IPS-18a (cell line): ENCODE measurements around the gene C16orf95.

ENCODE experiments used
- H3K27ac ChIP-seq: one replicate; pipeline ENCODE4 v1.5.1; 2013; ENCODE audit warnings: low read length
- H3K27me3 ChIP-seq: one replicate; pipeline ENCODE4 v1.6.1; 2013; ENCODE audit warnings: mild to moderate bottlenecking, low read length; ENCODE audit not compliant: control insufficient read depth, insufficient read depth
- H3K36me3 ChIP-seq: one replicate; pipeline ENCODE4 v1.6.1; 2013; ENCODE audit warnings: low read depth, low read length; ENCODE audit not compliant: control insufficient read depth
- H3K4me1 ChIP-seq: one replicate; pipeline ENCODE4 v1.6.1; 2013; ENCODE audit warnings: low read depth, low read length; ENCODE audit not compliant: control insufficient read depth
- H3K4me3 ChIP-seq: one replicate; pipeline ENCODE4 v1.5.1; 2013; ENCODE audit warnings: low read length
- H3K9ac ChIP-seq: one replicate; pipeline ENCODE4 v1.6.1; 2013; ENCODE audit warnings: mild to moderate bottlenecking, low read length, moderate library complexity
- H3K9me3 ChIP-seq: one replicate; pipeline ENCODE4 v1.6.1; 2013; ENCODE audit warnings: low read depth, low read length; ENCODE audit not compliant: control insufficient read depth

Gene C16orf95

DNA sequence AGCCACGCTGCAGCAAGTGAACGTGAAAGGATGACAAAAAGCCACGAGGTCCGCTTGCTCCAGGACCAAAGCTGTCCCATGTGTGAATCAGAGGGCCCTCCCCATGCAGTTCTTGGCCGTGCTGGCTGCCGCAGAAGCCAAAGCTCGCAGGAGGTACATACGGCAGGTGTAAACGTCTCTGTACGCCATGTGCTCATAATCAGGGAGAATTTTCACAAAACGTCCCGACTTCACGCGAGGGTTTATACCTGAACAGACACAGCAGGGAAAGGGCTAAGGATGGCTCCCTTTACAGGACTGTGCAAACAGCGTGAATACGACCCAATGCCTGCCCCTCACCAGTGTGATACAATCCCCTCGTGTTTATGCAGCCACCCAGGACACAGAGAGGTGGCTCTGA is 41.1 kb upstream of the C16orf95 start:
- Histone ChIP-seq H3K4me1 (no peaks in the 10 kb centered on the region), H3K9ac (no peak overlapping the region), H3K4me3 (no peak overlapping the region)

DNA sequence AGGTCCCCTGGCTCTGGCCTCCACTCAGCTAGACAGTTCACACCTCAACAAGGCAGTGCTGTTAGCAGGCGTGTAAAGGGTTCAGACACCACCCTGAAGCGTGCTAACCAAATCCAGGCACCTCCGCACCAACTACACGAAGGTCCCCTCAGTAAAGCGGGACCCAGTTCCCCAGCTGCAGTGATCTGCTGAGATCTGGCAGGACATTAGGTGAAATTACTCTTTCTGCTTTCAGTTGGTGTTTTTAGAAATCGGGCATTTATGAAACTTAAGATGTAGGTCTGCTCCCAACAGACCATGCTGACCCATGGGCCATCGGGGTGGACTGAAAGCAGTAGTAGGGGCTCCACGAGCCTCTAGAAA is 39.3 kb upstream of the C16orf95 start:
- H3K9me3 ChIP-seq: no peaks in the 10 kb centered on the region
- no peaks in the 10 kb centered on the region for H3K27me3 ChIP-seq
- H3K4me1 ChIP-seq: no peaks in the 10 kb centered on the region
- H3K36me3 ChIP-seq: peaks cover 11% of the 10 kb centered on the region
- H3K4me3 ChIP-seq: no peak overlapping the region
- H3K9ac ChIP-seq: no peak overlapping the region
- no peak overlapping the region for H3K27ac ChIP-seq

More for the DNA sequence above, 41.1 kb upstream of the C16orf95 start:
- Histone ChIP-seq H3K36me3 (peaks cover 11% of the 10 kb centered on the region), H3K27me3 (no peaks in the 10 kb centered on the region), H3K27ac (no peak overlapping the region), H3K9me3 (no peaks in the 10 kb centered on the region)

DNA sequence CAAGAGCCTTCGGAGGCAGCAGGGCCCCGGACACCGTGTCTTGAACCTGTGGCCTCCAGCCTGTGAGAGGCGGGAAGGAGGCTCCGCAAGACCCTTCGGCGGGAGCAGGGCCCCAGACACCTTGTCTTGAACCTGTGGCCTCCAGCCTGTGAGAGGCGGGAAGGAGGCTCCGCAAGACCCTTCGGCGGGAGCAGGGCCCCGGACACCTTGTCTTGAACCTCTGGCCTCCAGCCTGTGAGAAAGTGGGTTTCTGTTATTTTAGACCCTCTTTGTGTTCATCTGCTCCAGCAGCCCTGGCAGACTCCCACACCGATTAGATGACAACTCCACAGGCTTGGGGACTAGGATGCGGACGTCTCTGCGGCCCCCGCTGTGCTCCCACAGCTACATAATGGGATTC is 36.4 kb upstream of the C16orf95 start:
- Histone ChIP-seq H3K36me3 (peaks cover 7% of the 10 kb centered on the region), H3K4me3 (no peak overlapping the region), H3K27me3 (no peaks in the 10 kb centered on the region), H3K9me3 (no peaks in the 10 kb centered on the region), H3K27ac (no peak overlapping the region), H3K4me1 (no peaks in the 10 kb centered on the region), H3K9ac (no peak overlapping the region)

DNA sequence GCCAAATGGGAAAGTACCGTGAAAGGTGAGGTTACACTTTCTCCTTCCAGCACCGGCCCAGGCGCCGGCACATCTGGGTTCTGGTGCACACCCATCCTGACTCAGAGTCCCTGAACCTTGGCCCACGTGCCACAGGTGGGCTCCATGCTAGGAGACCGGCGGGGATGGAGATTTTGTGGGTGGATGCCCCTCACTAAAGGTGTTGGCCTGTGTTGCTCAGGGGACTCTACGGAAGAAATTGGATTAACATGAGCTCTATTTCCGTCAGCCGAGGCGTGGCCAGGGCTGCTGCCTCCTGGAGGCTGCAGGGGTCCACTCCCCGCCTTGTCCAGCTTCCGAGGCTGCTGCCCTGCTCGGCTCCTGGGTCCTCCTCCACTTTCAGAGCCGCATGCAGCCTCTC is 35.6 kb upstream of the C16orf95 start:
- H3K9me3 ChIP-seq: no peaks in the 10 kb centered on the region
- H3K27ac ChIP-seq: no peak overlapping the region

DNA sequence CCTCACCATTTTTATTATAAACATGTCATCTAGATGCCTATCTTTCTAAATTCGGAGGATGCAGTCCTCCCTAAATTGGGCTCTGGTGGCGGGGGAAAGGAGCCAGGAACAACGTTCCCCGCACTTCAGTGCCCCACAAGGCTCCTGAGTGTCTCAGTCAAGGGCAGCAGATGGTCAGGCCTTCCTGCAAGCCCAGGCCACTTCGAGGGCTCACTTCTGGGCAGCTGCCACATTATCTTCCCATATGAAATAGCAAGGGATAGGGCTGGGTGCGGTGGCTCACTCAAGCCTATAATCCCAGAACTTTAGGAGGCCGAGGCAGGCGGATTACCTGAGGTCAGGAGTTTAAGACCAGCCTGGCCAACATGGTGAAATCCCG is 34.1 kb upstream of the C16orf95 start:
- H3K27ac ChIP-seq: no peak overlapping the region
- no peak overlapping the region for H3K4me3 ChIP-seq
- no peaks in the 10 kb centered on the region for H3K4me1 ChIP-seq
- H3K9me3 ChIP-seq: no peaks in the 10 kb centered on the region
- H3K9ac ChIP-seq: no peak overlapping the region
- no peaks in the 10 kb centered on the region for H3K27me3 ChIP-seq
- no peaks in the 10 kb centered on the region for H3K36me3 ChIP-seq

More for the DNA sequence above, 35.6 kb upstream of the C16orf95 start:
- no peak overlapping the region for H3K9ac ChIP-seq
- H3K36me3 ChIP-seq: no peaks in the 10 kb centered on the region
- no peaks in the 10 kb centered on the region for H3K4me1 ChIP-seq
- H3K4me3 ChIP-seq: no peak overlapping the region
- no peaks in the 10 kb centered on the region for H3K27me3 ChIP-seq

DNA sequence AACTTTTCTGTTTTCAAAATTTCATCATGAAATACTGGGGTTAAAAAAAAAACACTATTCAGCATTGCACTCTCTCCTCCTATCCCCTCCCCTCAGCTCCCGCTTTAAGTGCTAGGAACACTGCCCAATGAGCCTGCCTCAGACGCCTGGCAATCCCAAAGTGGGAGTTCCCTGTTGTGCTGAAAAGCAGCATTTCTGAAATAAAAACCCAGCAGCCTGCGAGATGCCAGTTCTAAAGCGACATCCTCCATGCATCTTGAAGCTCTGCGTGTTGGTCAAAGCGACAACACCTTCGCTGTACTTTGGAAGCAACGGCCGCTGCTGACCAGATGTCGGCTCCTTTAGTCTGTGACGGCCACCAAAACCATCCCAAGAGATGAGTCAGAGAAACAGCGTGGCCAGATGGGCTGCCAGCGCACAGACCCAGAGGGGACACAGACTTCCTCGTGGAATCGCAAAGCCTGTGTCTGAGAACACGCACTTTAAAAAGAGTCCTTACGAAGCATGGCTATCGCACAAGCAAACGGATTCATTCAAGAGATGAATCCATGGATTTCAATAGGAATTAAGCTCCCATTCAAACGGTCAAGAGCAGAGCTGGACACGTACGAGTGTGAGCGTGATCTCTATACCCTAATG is 33.6 kb upstream of the C16orf95 start:
- peaks cover 1% of the 10 kb centered on the region for H3K4me1 ChIP-seq
- no peak overlapping the region for H3K4me3 ChIP-seq
- H3K36me3 ChIP-seq: no peaks in the 10 kb centered on the region
- H3K9ac ChIP-seq: no peak overlapping the region
- H3K27ac ChIP-seq: no peak overlapping the region
- H3K27me3 ChIP-seq: no peaks in the 10 kb centered on the region
- no peaks in the 10 kb centered on the region for H3K9me3 ChIP-seq

DNA sequence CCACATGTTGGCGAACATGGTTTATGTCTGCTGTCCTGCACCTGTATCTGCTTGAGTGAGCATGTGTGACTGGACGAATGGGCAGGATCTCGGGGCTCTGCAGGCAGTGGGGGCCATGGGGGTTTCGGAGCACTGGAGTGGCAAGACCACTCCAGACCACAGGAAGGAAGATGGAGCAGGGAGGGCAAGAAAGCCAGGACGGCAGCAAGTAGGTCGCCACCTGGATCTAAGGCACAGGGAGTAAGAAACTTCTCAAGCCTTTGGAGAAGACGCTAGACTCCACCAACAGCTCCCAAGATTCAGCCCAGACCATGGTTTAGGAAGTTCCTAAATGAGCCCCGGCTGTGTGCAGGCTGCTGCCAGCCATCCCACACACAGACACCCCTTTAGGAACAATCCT is 32.8 kb upstream of the C16orf95 start:
- H3K27ac ChIP-seq: no peak overlapping the region
- H3K9ac ChIP-seq: no peak overlapping the region

DNA sequence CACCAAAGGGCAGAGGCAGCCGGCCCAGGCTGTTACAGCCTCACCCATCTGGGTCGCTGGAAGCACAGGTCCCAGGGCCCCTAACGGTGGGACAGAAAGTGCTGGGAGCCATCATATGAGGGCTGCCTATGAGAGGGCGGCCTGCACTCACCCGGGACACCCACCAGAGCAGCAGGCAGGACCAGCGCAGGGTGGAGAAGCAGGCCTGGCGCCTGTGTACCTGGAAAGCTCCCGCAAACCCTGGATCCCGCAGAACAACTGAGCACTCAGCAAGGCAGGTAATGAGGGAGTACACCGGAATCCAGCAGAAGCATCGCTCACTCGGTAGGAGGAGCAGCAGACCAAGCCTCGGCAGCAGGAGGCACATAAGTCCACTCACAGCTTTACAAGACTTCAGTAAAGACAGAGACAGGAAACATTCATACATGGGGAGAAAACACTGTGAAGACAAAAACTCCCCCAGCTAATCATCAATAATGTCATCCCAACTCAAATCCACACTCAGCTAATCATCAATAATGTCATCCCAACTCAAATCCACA is 31.5 kb upstream of the C16orf95 start:
- Histone ChIP-seq H3K36me3 (no peaks in the 10 kb centered on the region), H3K27ac (no peak overlapping the region), H3K9me3 (no peaks in the 10 kb centered on the region), H3K4me3 (no peak overlapping the region), H3K27me3 (no peaks in the 10 kb centered on the region), H3K4me1 (peaks cover 7% of the 10 kb centered on the region), H3K9ac (no peak overlapping the region)

More for the DNA sequence above, 32.8 kb upstream of the C16orf95 start:
- Histone ChIP-seq H3K4me3 (no peak overlapping the region), H3K27me3 (no peaks in the 10 kb centered on the region), H3K36me3 (no peaks in the 10 kb centered on the region), H3K4me1 (peaks cover 7% of the 10 kb centered on the region), H3K9me3 (no peaks in the 10 kb centered on the region)

DNA sequence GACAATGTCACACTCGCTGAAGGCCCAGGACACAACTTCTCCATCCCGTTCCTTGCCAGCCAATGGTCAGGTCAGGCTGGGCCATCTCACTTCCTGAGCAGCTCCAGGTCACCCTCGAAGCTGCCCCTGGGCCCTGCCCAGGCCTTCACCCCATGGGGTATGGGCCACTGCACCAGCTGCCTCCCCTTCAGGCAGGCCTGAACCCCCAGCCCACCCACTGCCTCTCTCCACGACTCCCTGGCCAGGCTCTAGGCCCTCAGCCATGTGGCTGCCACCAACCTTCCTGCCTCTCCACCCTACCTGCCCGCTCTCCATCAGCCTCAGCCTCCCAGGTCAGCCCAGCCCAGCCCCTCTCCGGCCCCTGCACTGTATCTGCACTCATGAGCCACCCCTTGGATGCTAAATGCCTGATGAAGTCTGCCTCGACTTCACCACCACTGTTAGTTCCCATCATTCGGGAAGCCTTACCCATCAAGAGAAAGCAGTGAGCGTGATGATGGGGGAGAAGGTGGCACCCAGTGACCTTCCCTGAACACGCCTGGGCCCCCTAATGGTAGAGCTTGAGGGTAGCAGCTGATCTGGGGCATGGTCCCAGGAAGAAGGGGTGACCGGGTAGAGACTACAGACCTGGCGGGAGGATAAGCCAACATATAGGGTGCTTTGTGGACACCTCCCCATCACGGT is 30.9 kb upstream of the C16orf95 start:
- H3K27me3 ChIP-seq: no peaks in the 10 kb centered on the region
- H3K4me1 ChIP-seq: peaks cover 7% of the 10 kb centered on the region
- no peak overlapping the region for H3K4me3 ChIP-seq
- H3K27ac ChIP-seq: no peak overlapping the region
- no peaks in the 10 kb centered on the region for H3K36me3 ChIP-seq
- H3K9me3 ChIP-seq: no peaks in the 10 kb centered on the region
- H3K9ac ChIP-seq: no peak overlapping the region

DNA sequence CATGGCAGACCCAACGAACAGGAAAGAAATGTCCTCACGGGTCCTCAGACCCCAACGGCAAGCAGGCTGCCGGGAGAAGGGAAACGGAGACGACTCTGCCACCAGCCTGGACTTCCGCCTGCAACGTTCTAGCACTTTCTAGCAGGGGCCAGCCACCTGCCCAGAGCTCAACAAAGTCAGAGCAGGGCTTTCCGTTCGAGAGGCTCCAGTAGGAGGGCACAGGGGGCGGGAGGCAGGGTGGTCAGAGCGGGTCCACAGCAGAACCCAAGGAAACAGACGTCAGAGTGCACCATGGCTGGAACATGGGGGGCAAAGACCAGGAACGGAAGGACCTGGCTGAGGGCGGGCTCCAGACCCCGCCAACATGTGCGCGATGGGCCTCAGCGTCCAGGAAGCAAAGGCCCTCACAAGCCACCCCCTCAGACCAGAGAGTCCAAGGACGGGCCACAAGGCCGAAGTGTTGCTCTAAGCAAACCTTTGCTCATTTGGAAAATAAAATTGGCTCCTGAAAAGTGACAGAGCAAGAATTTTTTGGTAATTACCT is 29.4 kb upstream of the C16orf95 start:
- Histone ChIP-seq H3K36me3 (peaks cover 7% of the 10 kb centered on the region), H3K9me3 (no peaks in the 10 kb centered on the region), H3K27me3 (no peaks in the 10 kb centered on the region), H3K4me1 (peaks cover 7% of the 10 kb centered on the region), H3K4me3 (no peak overlapping the region), H3K9ac (no peak overlapping the region), H3K27ac (no peak overlapping the region)

DNA sequence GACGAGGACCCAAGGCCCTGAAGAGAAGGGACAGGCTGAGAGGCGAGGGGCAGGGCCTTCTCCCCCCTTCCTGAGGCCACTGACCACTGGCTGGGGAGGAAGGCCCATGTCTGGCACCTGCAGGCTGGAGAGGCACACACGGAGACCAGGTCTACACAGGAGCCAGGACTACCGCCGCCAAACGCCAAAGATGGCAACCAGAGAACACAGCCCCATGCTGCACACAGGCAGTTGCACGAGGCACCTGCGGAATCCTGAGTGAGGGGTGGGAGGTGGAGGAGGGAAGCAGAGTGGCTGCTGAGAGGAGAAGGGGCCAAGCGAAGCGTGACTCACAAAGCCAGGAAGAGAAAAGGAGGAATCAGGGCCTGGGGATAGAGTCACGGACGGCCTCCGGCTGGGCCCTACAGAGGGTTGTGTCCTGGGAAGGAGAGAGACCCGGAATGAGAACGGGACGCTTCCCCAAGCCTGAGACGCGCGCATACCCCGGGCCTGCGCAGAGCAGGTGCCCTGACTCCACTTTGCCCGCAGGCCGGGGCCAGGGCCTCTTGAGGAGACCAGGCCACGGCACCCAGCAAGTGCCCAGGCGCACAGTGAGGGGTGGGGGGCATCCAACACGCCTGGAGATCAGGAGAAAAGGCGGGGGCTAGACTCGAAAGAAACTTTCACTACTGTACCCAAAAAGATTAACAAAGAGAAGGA is 28.7 kb upstream of the C16orf95 start:
- peaks cover 7% of the 10 kb centered on the region for H3K36me3 ChIP-seq
- no peaks in the 10 kb centered on the region for H3K27me3 ChIP-seq
- no peak overlapping the region for H3K4me3 ChIP-seq
- H3K27ac ChIP-seq: no peak overlapping the region
- H3K9me3 ChIP-seq: no peaks in the 10 kb centered on the region
- H3K4me1 ChIP-seq: peaks cover 7% of the 10 kb centered on the region
- no peak overlapping the region for H3K9ac ChIP-seq
